Germinal center (tissue), 1 donor: ENCODE data around the gene FKBP8.
A peak's percentile ranks its signal among the peaks of the same experiment; 100 is the strongest.
"Not testable (repeated sequence)": the region's sequence is repeated elsewhere in the genome, so short reads cannot be mapped to it uniquely, and the experiment has no call there.

Source experiments
- DNase-seq: peaks from one replicate; pipeline ENCODE4 v3.0.0; 2012; ENCODE audit warnings: mixed read lengths, low spot score

FKBP8 gene

GRCh38 chr19:18558604-18559003 is 15.2 kb upstream of the FKBP8 start:
- no peak for DNase-seq

- no peak for DNase-seq
Measured at GRCh38 chr19:18558202-18558555, 14.8 kb upstream of the FKBP8 start.

GRCh38 chr19:18557411-18558201 is 14.2 kb upstream of the FKBP8 start, which contains the start of gene KXD1:
TSS of gene KXD1 (plus strand) at chr19:18557870. CDS start at chr19:18562057, 4,187 bp downstream.
- DNase-seq: peak; percentile 98

- DNase-seq: no peak
Measured at GRCh38 chr19:18551631-18552030, 8.3 kb upstream of the FKBP8 start.

GRCh38 chr19:18543814-18544475 is 572 bp upstream of the FKBP8 start:
- DNase-seq: peak; percentile 78

- DNase-seq: peak; percentile 40
Measured at GRCh38 chr19:18541992-18542940, 1.1 kb downstream of the FKBP8 start.

GRCh38 chr19:18541258-18541991 is 1.9 kb downstream of the FKBP8 start:
- no peak for DNase-seq

GRCh38 chr19:18540200-18540599 is 3.2 kb downstream of the FKBP8 start:
- not testable (repeated sequence) for DNase-seq

GRCh38 chr19:18539372-18539771 is 4.0 kb downstream of the FKBP8 start:
- DNase-seq: no peak

GRCh38 chr19:18538115-18538514 is 5.3 kb downstream of the FKBP8 start:
- no peak for DNase-seq

- no peak for DNase-seq
Measured at GRCh38 chr19:18537431-18537830, 5.9 kb downstream of the FKBP8 start.

- no peak for DNase-seq
Measured at GRCh38 chr19:18536475-18536874, 6.9 kb downstream of the FKBP8 start.

- DNase-seq: no peak
Measured at GRCh38 chr19:18533058-18533457, 10.3 kb downstream of the FKBP8 start.

- no peak for DNase-seq
Measured at GRCh38 chr19:18532168-18532890, 11.0 kb downstream of the FKBP8 start.

- no peak for DNase-seq
Measured at GRCh38 chr19:18531485-18531884, 11.9 kb downstream of the FKBP8 start.

GRCh38 chr19:18529782-18530181 is 13.6 kb downstream of the FKBP8 start:
- no peak for DNase-seq

- DNase-seq: no peak
Measured at GRCh38 chr19:18526316-18526715, 17.1 kb downstream of the FKBP8 start.

- no peak for DNase-seq
Measured at GRCh38 chr19:18523841-18524240, 19.5 kb downstream of the FKBP8 start.

- not testable (repeated sequence) for DNase-seq
Measured at GRCh38 chr19:18522862-18523440, 20.4 kb downstream of the FKBP8 start.

GRCh38 chr19:18522124-18522861 is 21.1 kb downstream of the FKBP8 start:
- peak; percentile 99 for DNase-seq
